Progenitor cell of endocrine pancreas (in vitro differentiated cells): ENCODE measurements around the gene AHCTF1. TPM values are rescaled to one million over a fixed set of nuclear protein-coding genes. Genes with fewer than 3 reads are reported as not detected.

ENCODE experiments used
- DNase-seq: peaks from one replicate; pipeline ENCODE4 v3.0.0; 2021; ENCODE audit warnings: low spot score; ENCODE audit not compliant: unreplicated experiment
- H3K27ac Mint-ChIP-seq: 2 replicates; pipeline ENCODE4 v1.8.0; 2021; ENCODE audit warnings: mild to moderate bottlenecking, moderate library complexity, mixed read lengths
- H3K27me3 Mint-ChIP-seq: 2 replicates; pipeline ENCODE4 v1.8.0; 2021; ENCODE audit warnings: mixed read lengths
- H3K36me3 Mint-ChIP-seq: 2 replicates; pipeline ENCODE4 v1.8.0; 2022; ENCODE audit warnings: mixed read lengths; ENCODE audit not compliant: insufficient read depth
- H3K4me1 Mint-ChIP-seq: 2 replicates; pipeline ENCODE4 v1.8.0; 2021; ENCODE audit warnings: low read depth, mixed read lengths
- H3K4me3 Mint-ChIP-seq: 2 replicates; pipeline ENCODE4 v1.8.0; 2021; ENCODE audit warnings: low read depth, mild to moderate bottlenecking, moderate library complexity, mixed read lengths
- H3K9me3 Mint-ChIP-seq: 2 replicates; pipeline ENCODE4 v1.8.0; 2021; ENCODE audit warnings: low read depth, mixed read lengths
- CTCF ChIP-seq: fragments of 200-600 bp; sonication (generic); IDR thresholded peaks from one replicate; pipeline ENCODE4 v1.5.0; 2021; ENCODE audit warnings: antibody characterized with exemption, mild to moderate bottlenecking; ENCODE audit not compliant: unreplicated experiment
- total RNA-seq: library from RNA; stranded (reverse); gene quantifications from 2 replicates; pipeline ENCODE4 v1.2.1, GENCODE V29; 2021

The AHCTF1 gene
- total RNA-seq, 1 donor from 2014 or later: 42.8 TPM

- Mint-ChIP-seq H3K4me1 (peaks cover 4% of the 10 kb centered on the region), H3K36me3 (peaks cover 25% of the 10 kb centered on the region), H3K27me3 (no peaks in the 10 kb centered on the region), H3K27ac (no peak overlapping the region), H3K4me3 (no peak overlapping the region), H3K9me3 (no peaks in the 10 kb centered on the region)
- no peak for TF ChIP-seq CTCF
- no peak for DNase-seq
Observed at GRCh38 chr1:246906833-246907232, 24.9 kb downstream of the AHCTF1 start.

GRCh38 chr1:246901874-246902273 is 29.9 kb downstream of the AHCTF1 start:
- Mint-ChIP-seq H3K27me3 (no peaks in the 10 kb centered on the region), H3K4me3 (no peak overlapping the region), H3K36me3 (peaks cover 34% of the 10 kb centered on the region), H3K27ac (no peak overlapping the region), H3K4me1 (no peaks in the 10 kb centered on the region), H3K9me3 (no peaks in the 10 kb centered on the region)
- DNase-seq: no peak
- TF ChIP-seq CTCF: no peak

GRCh38 chr1:246897302-246897701 is 34.4 kb downstream of the AHCTF1 start:
- DNase-seq: no peak
- peaks cover 45% of the 10 kb centered on the region for H3K36me3 Mint-ChIP-seq
- H3K4me3 Mint-ChIP-seq: no peak overlapping the region
- TF ChIP-seq CTCF: no peak
- no peaks in the 10 kb centered on the region for H3K27me3 Mint-ChIP-seq
- H3K27ac Mint-ChIP-seq: no peak overlapping the region
- H3K9me3 Mint-ChIP-seq: no peaks in the 10 kb centered on the region
- no peaks in the 10 kb centered on the region for H3K4me1 Mint-ChIP-seq

- no peak for TF ChIP-seq CTCF
- H3K27ac Mint-ChIP-seq: no peak overlapping the region
- DNase-seq: no peak
Observed at GRCh38 chr1:246893191-246893939, 38.4 kb downstream of the AHCTF1 start.

GRCh38 chr1:246891105-246891504 is 40.6 kb downstream of the AHCTF1 start:
- Mint-ChIP-seq H3K4me3 (no peak overlapping the region), H3K36me3 (peaks cover 40% of the 10 kb centered on the region)

More at GRCh38 chr1:246893191-246893939, 38.4 kb downstream of the AHCTF1 start:
- H3K4me1 Mint-ChIP-seq: no peaks in the 10 kb centered on the region
- no peaks in the 10 kb centered on the region for H3K27me3 Mint-ChIP-seq
- H3K36me3 Mint-ChIP-seq: peaks cover 43% of the 10 kb centered on the region
- no peaks in the 10 kb centered on the region for H3K9me3 Mint-ChIP-seq
- no peak overlapping the region for H3K4me3 Mint-ChIP-seq

More at GRCh38 chr1:246891105-246891504, 40.6 kb downstream of the AHCTF1 start:
- Mint-ChIP-seq H3K4me1 (no peaks in the 10 kb centered on the region), H3K27ac (no peak overlapping the region), H3K9me3 (no peaks in the 10 kb centered on the region), H3K27me3 (no peaks in the 10 kb centered on the region)
- no peak for TF ChIP-seq CTCF
- DNase-seq: no peak
